Cardiac fibroblast (primary cell): ENCODE data around the gene PUS7L.
A peak's percentile ranks its signal among the peaks of the same experiment; 100 is the strongest.

Source experiments
- DNase-seq, 2 donors: peaks; one replicate each; pipeline versions ENCODE4 v3.0.0 to v3.0.0-alpha.2; 2010; ENCODE audit warnings: low read depth in 2 of 2
- H3K4me3 ChIP-seq, 2 donors: replicated peaks in 1 of 2; 1 replicate in 1 of 2; 2 replicates in 1 of 2; pipeline ENCODE4 v1.5.1; 2011; ENCODE audit warnings: low read depth in 2 of 2, low read length in 2 of 2, mild to moderate bottlenecking in 2 of 2, moderate library complexity in 1 of 2
- TF ChIP-seq, protein P1 (sequence below): IDR thresholded peaks from one replicate; pipeline ENCODE4 v1.5.1; 2011; ENCODE audit warnings: low read depth, mild to moderate bottlenecking, low read length, inconsistent platforms

The PUS7L gene

DNA sequence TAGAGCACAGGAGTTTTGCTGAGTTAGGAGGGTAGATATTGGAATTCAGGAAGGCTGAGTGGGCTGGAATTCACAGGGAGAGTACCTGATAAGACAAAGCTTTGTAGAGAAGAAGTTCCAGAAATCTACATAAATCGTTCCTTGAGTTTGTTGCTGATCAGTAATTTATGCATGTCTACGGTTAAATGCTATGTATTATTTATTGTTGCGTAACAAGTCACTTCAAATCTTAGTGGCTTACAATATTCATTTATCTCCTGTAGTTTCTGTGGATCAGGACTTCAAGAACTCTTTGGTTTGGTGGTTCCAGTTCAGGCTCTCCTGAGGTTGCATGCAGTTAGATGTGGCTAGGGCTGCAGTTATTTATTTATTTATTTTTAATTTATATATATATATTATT, 7.8 kb downstream of the PUS7L start:
- no peak overlapping the region for H3K4me3 ChIP-seq
- DNase-seq: no peak
- TF ChIP-seq, protein P1, sequence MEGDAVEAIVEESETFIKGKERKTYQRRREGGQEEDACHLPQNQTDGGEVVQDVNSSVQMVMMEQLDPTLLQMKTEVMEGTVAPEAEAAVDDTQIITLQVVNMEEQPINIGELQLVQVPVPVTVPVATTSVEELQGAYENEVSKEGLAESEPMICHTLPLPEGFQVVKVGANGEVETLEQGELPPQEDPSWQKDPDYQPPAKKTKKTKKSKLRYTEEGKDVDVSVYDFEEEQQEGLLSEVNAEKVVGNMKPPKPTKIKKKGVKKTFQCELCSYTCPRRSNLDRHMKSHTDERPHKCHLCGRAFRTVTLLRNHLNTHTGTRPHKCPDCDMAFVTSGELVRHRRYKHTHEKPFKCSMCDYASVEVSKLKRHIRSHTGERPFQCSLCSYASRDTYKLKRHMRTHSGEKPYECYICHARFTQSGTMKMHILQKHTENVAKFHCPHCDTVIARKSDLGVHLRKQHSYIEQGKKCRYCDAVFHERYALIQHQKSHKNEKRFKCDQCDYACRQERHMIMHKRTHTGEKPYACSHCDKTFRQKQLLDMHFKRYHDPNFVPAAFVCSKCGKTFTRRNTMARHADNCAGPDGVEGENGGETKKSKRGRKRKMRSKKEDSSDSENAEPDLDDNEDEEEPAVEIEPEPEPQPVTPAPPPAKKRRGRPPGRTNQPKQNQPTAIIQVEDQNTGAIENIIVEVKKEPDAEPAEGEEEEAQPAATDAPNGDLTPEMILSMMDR: no peak

DNA sequence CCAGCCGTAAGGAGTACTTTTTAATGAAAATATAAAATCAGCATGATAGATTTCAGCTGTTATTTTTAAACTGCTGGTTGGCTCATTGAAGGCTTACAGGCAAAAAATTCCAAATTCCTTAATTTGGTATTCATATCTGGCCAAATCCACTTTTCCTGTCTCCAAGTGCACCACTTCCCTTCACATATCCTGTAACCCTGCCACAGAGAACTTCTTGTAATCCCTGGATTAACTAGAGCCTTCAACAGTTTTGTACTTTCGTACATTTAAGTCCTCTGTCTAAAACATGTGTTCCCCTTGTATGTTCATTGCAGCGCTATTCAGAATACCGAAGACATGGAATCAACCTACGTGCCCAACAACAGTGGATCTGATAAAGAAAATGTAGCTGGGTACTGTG, 9.6 kb downstream of the PUS7L start:
- TF ChIP-seq, protein P1: no peak
- no peak overlapping the region for H3K4me3 ChIP-seq
- DNase-seq: no peak

DNA sequence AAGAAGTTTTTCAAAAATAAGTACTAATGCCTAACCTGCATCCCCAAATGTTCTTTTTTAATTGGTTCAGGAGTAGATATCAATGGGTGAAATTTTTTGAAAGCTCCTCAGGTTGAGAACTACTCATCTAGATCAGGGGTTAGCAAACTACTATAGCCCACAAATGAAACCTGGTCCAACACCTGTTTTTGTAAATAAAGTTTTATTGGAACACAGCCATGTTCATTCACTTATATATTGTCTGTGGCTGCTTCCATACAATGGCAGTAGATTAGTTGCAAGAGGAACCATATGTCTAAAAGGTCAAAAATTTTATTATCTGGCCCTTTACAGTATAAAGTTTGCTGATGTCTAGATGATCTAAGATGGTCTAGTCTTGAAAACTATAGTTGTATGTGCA, 13.8 kb downstream of the PUS7L start:
- DNase-seq: no peak
- H3K4me3 ChIP-seq: no peak overlapping the region
- TF ChIP-seq, protein P1: no peak

DNA sequence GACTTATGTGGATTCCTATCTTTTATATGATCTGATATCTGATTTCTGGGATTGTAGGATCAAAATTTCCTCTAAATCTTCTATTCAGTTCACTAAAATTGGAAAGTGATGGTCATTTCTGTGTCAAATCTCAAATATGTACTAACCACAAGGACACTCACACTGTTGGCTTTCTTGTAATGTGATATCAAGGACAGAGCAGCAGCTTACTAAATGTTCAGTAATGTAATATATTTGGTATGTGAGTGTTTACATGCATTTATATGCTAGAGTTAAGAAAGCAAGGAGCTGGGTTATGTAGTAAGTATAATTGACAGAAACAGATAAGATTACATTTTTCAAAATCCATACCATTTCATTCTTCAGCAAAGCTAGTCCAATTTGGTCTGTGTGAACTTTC, 16.5 kb downstream of the PUS7L start:
- H3K4me3 ChIP-seq: no peak overlapping the region
- TF ChIP-seq, protein P1: no peak
- DNase-seq: peak; percentile 81 to 86

DNA sequence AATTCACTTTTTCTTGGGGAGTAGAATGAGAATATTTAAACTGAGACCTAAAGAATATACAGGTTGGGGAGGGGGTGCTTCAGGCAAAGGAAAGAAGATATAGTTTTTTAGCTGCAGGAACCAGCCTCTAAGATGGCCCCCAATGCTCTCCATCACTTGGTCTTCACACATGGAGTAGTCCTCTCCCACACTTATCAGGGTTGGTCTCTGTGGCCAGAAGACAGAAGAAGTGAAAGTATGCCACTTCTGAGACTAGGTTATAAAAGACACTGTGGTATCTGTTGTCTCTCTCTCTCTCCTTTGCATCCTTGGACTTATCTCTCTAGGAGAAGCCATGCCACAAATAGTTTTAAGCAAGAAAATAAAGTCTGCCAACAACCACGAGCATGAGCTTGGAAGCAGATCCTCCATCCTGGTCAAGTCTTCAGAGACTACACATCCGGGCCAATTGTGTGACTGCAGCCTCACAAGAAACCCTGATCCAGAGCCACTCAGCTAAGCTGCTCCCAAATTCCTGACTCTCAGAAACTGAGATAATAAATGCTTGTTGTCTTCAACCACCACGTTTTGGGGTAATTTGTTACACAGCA, 18.0 kb downstream of the PUS7L start:
- peak in 1 of 2 donors; percentile 54 for DNase-seq
- TF ChIP-seq, protein P1: no peak
- H3K4me3 ChIP-seq: no peak overlapping the region

DNA sequence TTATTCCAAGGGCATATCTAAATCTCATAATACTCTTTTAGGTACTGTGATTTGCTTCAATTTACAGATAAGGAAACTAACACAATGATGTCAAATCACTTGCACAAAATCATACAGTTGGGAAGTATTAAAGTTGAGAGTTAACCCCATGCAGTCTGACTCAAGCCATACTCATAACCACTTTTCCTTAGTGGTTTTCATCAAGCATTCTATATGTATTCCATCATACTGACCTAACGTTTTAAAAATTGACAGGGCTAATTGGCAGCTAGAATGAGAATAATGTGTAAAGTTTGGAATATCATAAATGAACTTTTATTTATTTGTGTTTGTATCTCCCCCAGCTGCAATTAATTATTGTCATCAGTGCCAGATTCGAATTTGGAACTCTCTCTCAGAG, 20.9 kb downstream of the PUS7L start:
- H3K4me3 ChIP-seq: no peak overlapping the region
- TF ChIP-seq, protein P1: no peak
- DNase-seq: peak in 1 of 2 donors; percentile 77

DNA sequence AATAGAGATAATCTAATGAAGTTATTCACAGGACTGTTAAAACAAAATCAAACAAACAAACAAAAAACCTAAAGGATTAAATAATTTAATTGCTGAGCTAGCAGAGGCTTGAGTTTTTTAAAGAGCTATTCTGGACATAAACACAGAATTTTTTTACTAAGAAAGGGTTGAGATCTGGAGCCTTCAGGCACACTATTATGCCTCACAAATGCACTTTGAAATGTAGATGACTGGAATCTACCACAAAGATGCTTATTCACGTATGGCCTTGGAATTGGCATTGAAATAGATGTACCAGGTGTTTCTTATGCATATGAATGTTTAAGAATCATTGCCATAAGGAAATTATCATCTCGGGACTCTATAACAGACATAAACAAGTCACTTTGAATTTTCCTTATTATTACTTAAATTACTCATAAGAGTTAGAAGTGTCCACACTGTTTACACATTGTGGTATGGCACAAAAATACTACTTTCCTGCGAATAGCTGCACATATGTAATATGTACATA, 21.6 kb downstream of the PUS7L start:
- no peak overlapping the region for H3K4me3 ChIP-seq
- TF ChIP-seq, protein P1: no peak
- no peak for DNase-seq
